ENCODE results near the gene RPAIN. TPM values are rescaled to one million over a fixed set of nuclear protein-coding genes. Genes with fewer than 3 reads are reported as not detected.

Gene RPAIN
- total and polyA plus RNA-seq, 10 of the 15 experiments (the other 5 are each of a cell fraction or from before 2014, with no cell fraction given): 45.8 to 109 (median 70.5) TPM

GRCh38 chr17:5419959-5420653, at the start of gene RPAIN (continued):
- TF ChIP-seq YBX1 (IDR thresholded peaks at IDR 0.05) (no peak), PAX8 (IDR thresholded peaks at IDR 0.05) (no peak), KAT2A (conservative IDR thresholded peaks at IDR 0.05; ENCODE audit: control insufficient read depth, low read depth, low read length) (no peak), SREBF2 (IDR thresholded peaks at IDR 0.05; ENCODE audit: low read length) (no peak), IRF4 (IDR thresholded peaks at IDR 0.05; ENCODE audit: low read depth, low read length) (no peak), FOS (IDR thresholded peaks at IDR 0.05; ENCODE audit: borderline replicate concordance, extremely low read depth, insufficient read length) (no peak), SKIL (IDR thresholded peaks at IDR 0.05; ENCODE audit: low read depth, poor library complexity, severe bottlenecking) (peak; percentile 1), BMI1 (IDR thresholded peaks at IDR 0.05; ENCODE audit: borderline replicate concordance) (no peak), USF2 (IDR thresholded peaks at IDR 0.05; ENCODE audit: borderline replicate concordance, low read depth, low read length) (no peak; the same call in 1 of the 2 replicates), STAT3 (IDR thresholded peaks at IDR 0.05; ENCODE audit: low read depth, low read length) (no peak), POLR2AphosphoS5 (IDR thresholded peaks at IDR 0.05; ENCODE audit: low read length) (peak; percentile 80), ZNF622 (IDR thresholded peaks at IDR 0.05) (no peak), NRF1 (conservative IDR thresholded peaks at IDR 0.05; ENCODE audit: low read depth, low read length) (no peak), ZBTB33 (IDR thresholded peaks at IDR 0.05) (no peak), EED (IDR thresholded peaks at IDR 0.05; ENCODE audit: low read depth) (peak; percentile 50; the same call in 1 of the 2 replicates), ZNF24 (IDR thresholded peaks at IDR 0.05) (no peak), PML (IDR thresholded peaks at IDR 0.05; ENCODE audit: low read length) (peak; percentile 66; the same call in 1 of the 2 replicates), PAX5 (IDR thresholded peaks at IDR 0.05; ENCODE audit: borderline replicate concordance, low read depth, low read length) (no peak), LARP7 (IDR thresholded peaks at IDR 0.05) (peak; percentile 93; the same call in 1 of the 2 replicates), ASH2L (IDR thresholded peaks at IDR 0.05; ENCODE audit: borderline replicate concordance, low read depth) (no peak), HDAC6 (IDR thresholded peaks at IDR 0.05; ENCODE audit: unreplicated experiment) (no peak), BRCA1 (IDR thresholded peaks at IDR 0.05; ENCODE audit: low read depth, low read length) (no peak), SP1 (IDR thresholded peaks at IDR 0.05; ENCODE audit: low read depth, low read length) (no peak), E4F1 (IDR thresholded peaks at IDR 0.05; ENCODE audit: borderline replicate concordance, partially characterized antibody) (peak; percentile 59), JUNB (IDR thresholded peaks at IDR 0.05) (no peak)
